HG03521 (cell line): Measurements from ENCODE around the gene RHBDD1.
A peak's percentile ranks its signal among the peaks of the same experiment; 100 is the strongest.
"Not testable (repeated sequence)": the region's sequence is repeated elsewhere in the genome, so short reads cannot be mapped to it uniquely, and the experiment has no call there.

ENCODE experiments used
- ATAC-seq: cut with Tn5 transposase; IDR thresholded peaks from one replicate; pipeline ENCODE4 v1.9.1; 2021; ENCODE audit warnings: mild to moderate bottlenecking, moderate library complexity; ENCODE audit not compliant: unreplicated experiment

The RHBDD1 gene

GRCh38 chr2:226799211-226799975 lies 36.5 kb upstream of the RHBDD1 start, which contains the start of gene IRS1:
IRS1 (minus strand) TSS chr2:226799820; CDS start chr2:226798738, 1,082 bp downstream.
- ATAC-seq = peak; percentile 35

- ATAC-seq = no peak
Measured at GRCh38 chr2:226799976-226800940, 35.6 kb upstream of the RHBDD1 start.

- peak; percentile 79 for ATAC-seq
Measured at GRCh38 chr2:226800941-226801784, 34.7 kb upstream of the RHBDD1 start.

- ATAC-seq = no peak
Measured at GRCh38 chr2:226802573-226802972, 33.3 kb upstream of the RHBDD1 start.

GRCh38 chr2:226803410-226803809 lies 32.4 kb upstream of the RHBDD1 start:
- no peak for ATAC-seq

GRCh38 chr2:226813148-226813701 lies 22.6 kb upstream of the RHBDD1 start:
- no peak for ATAC-seq

- no peak for ATAC-seq
Measured at GRCh38 chr2:226818930-226819329, 16.9 kb upstream of the RHBDD1 start.

GRCh38 chr2:226825056-226825455 lies 10.8 kb upstream of the RHBDD1 start:
- ATAC-seq = no peak

GRCh38 chr2:226828191-226828590 lies 7.7 kb upstream of the RHBDD1 start:
- no peak for ATAC-seq

- no peak for ATAC-seq
Measured at GRCh38 chr2:226829721-226830631, 5.9 kb upstream of the RHBDD1 start.

- no peak for ATAC-seq
Measured at GRCh38 chr2:226831266-226831665, 4.6 kb upstream of the RHBDD1 start.

GRCh38 chr2:226832061-226832460 lies 3.8 kb upstream of the RHBDD1 start:
- ATAC-seq = no peak

GRCh38 chr2:226834880-226835279 lies 974 bp upstream of the RHBDD1 start:
- not testable (repeated sequence) for ATAC-seq

GRCh38 chr2:226835420-226835795 lies 446 bp upstream of the RHBDD1 start:
- ATAC-seq = peak; percentile 18

GRCh38 chr2:226836548-226836885 lies 663 bp downstream of the RHBDD1 start:
- no peak for ATAC-seq

GRCh38 chr2:226837334-226837733 lies 1.5 kb downstream of the RHBDD1 start:
- no peak for ATAC-seq

GRCh38 chr2:226837787-226838603 lies 2.1 kb downstream of the RHBDD1 start:
- ATAC-seq = no peak

- ATAC-seq = no peak
Measured at GRCh38 chr2:226838722-226839121, 2.9 kb downstream of the RHBDD1 start.

- ATAC-seq = no peak
Measured at GRCh38 chr2:226839161-226839560, 3.3 kb downstream of the RHBDD1 start.
